AG08395 (cell line): Measurements from ENCODE around the gene TRIM72.
"Not testable (repeated sequence)": the region's sequence is repeated elsewhere in the genome, so short reads cannot be mapped to it uniquely, and the experiment has no call there.

Experiments used
- DNase-seq: peaks from one replicate; pipeline ENCODE4 v3.0.0; 2012; ENCODE audit warnings: mixed read lengths, low spot score

TRIM72 gene

GRCh38 chr16:31190818-31191444 is 23.0 kb upstream of the TRIM72 start:
- DNase-seq, result no peak

DNA sequence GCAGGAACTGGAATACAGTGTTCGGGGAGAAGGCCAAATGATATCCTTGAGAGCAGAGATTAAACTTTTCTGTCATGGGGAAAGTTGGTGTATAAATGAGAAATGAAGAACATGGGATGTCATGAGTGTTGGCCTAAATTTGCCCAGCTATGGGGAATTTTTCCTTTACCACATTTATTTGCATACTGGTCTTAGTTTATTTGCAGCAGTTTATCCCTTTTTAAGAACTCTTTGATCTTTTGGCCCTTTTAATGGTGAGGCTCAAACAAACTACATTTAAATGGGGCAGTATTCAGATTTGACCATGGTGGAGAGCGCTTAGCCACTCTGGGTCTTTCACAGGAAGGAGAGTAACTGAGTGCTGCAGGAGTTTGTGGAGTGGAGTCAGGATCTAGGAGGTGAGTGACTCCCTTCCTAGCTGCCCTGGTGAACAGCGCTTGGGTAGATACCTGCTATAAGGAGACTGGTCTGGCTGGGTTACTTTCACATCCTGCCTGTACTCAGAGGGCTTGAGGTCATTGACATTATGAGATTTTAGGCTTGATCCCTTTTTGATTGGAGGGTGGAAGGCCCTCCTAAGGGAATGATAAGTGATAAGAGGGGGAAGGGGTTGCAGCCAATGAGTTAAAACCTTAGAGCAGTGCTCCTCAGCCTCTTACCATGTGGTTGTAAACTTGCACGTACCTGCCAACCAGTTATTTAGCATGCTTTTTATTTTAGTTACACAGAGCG is 22.1 kb upstream of the TRIM72 start:
- DNase-seq, result no peak

DNA sequence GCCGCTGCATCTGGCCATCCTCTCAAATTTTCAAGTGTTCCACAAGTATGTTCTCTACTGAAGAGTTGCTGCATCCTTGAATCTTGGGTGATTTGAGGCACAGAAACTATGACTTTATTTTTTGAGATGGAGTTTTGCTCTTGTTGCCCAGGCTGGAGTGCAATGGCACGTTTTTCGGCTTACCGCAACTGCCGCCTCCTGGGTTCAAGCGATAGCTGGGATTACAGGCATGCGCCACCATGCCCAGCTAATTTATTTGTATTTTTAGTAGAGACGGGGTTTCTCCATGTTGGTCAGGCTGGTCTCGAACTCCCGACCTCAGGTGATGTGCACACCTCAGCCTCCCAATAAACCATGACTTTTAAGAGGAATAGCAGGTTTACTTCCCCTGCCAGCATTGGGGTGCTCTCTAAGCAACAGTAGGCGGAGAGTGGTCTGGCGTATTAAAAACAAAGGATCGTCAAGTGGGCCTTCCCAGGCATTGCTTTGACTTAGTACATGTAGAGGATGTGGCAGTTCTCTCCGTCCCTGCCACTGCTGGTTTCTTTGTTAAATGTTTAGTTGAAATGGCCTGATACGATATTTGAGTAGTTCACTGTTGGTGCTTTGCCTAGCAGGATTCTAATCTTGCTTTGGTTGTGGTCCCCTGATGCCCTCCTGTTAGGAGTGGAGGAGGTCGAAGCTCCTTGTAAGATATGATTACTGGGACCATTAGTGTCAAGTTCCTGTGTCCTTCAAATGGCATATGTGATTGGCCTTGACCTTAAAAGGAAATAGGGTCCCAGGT is 20.9 kb upstream of the TRIM72 start:
- DNase-seq, result no peak

DNA sequence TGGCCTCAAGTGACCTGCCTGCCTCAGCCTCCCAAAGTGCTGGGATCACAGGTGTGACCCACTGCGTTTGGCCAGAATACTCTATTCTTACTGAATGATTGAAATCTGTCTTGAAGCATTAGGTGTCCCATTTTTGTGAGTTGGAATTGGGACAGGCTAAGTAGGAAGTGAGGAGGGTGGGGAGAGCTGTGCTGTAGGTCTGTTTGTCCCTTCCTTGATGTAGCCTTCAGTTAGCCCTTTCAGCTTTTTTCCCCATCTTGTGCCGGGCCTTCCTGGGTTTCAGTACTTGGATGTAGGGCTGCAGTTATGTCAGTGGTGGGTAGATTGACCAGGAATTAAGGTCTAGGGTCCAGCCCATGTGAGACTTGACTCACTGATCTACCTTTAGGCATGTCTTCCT is 20.0 kb upstream of the TRIM72 start:
- no peak for DNase-seq

DNA sequence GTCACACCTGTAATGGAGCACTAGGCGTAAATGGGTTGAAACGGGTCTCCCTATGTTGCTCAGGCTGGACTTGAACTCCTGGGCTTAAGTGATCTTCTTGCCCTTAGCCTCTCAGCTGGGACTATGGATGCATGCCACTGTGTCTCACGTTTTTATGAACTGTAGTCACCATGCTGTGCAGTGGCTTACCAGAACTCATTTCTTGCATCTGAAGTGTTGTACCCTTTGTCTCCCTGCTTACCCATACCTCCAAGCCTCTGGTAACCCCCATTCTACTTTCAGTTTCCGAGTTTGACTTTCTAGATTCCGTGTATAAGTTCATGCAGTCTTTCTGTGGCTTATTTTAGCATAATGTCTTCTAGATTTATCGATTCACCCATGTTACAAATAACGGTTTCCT is 19.0 kb upstream of the TRIM72 start:
- no peak for DNase-seq

- not testable (repeated sequence) for DNase-seq
Measured at GRCh38 chr16:31195861-31196260, 18.1 kb upstream of the TRIM72 start.

DNA sequence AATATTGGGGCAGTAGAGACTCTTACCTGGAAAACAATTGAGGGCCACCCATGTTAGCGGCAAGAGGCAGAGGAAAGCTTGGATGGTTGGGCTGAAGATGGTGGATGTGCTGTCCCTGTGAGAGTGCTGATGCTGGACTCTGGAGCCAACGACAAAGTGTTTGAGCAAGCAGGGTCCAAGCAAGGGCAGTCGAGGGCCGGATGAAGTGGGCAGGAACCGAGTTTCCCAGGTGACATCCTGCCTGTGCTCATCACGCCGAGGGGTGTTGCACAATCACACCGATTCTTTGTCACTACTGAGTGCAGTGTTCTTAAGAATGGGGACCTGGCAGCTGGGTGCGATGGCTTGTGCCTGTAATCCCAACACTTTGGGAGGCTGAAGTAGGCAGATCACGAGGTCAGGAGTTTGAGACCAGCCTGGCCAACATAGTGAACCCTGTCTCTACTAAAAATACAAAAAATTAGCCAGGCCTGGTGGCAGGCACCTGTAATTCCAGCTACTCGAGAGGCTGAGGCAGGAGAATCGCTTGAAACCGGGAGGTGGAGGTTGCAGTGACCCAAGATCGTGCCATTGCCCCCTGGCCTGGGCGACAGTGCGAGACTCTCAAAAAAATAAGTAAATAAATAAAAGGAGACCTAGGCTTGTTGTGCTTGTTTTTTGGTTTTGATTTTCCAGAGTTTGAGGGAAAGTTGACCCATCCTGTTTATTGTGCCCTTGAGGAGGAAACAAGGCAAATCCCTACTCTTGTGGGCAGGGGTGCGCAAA is 17.4 kb upstream of the TRIM72 start:
- no peak for DNase-seq

DNA sequence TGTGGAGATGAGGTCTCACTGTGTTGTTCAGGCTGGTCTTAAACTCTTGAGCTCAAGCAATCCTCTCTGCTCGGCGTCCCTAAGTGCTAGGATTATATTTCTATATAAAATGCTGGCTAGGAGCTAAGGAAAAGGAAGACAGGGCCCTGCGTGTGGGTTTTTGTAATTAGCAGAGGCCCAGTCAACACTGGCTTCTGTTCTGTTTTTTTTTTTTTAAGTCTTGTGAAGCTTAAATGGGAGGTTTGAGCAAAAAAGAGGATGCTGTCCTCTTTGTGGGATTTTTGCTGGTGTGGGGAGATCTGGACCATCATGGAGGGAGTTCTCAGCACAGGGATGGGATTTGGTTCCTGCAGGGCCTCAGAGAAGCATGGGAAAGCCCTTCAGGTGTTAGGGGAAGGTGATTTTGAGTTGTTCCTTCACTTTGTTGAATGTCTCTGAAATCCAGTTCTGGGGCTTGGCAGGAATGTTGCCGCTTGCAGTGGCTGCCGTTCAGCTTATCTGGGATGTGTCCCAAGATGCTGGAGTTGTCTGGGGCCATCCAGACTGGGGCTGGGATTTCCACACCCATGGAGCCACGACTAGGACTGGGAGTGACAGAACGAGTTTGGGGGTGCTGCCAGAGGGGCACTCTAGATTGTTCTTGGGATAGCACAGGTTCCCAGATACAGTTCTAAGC is 15.6 kb upstream of the TRIM72 start:
- no peak for DNase-seq

- DNase-seq, result no peak
Measured at GRCh38 chr16:31199430-31200041, 14.4 kb upstream of the TRIM72 start.

GRCh38 chr16:31200111-31200510 is 13.8 kb upstream of the TRIM72 start:
- not testable (repeated sequence) for DNase-seq

GRCh38 chr16:31200821-31201568 is 12.9 kb upstream of the TRIM72 start:
- DNase-seq, result peak; percentile 38

DNA sequence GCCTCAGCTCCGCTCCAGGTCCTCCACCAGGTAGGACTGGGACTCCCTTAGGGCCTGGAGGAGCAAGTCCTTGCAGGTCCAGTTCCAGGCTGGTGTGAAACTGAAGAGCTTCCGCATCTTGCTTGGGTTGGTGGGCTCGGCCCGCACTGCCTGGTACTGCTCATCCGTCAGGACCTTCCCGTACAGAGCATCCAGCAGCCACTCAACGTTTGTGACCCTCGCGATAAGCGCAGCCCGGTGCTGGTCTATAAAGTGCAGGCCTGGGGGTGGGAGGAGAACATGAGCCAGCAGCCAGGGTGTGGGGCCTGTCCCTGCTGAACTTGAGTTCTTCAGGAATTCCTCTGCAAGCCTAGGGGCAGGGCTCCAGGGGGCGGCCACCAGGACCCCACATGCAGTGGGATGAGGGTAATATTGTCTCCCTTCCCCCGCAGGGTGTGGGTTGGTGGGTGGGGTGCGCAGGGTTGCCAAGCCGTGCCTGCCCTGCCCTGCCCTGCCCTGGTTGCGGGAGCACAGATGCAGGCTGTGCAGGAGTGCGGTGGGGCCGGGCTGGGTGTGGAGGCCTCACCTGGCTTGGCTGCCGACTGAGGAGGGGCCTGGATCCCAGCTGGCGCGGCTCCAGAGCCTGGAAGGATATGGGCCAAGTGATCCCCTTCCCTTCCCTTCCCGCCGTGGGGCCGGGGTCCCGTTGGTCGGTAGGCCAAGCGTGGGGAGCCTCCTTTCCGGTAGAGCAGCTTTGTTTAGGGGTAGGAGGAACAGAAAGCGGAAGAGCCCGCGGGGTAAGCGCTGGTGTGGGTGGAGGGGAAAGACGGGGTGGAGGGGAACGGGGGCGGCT is 12.1 kb upstream of the TRIM72 start:
- peak; percentile 40 for DNase-seq

- DNase-seq, result peak; percentile 78
Measured at GRCh38 chr16:31202414-31203375, 11.2 kb upstream of the TRIM72 start, which contains the start of gene PYCARD. PYCARD (minus strand) TSS chr16:31202760; CDS start chr16:31202690, 70 bp downstream.

GRCh38 chr16:31204871-31205666 is 8.8 kb upstream of the TRIM72 start:
- no peak for DNase-seq

- DNase-seq, result no peak
Measured at GRCh38 chr16:31206776-31207175, 7.1 kb upstream of the TRIM72 start.

- DNase-seq, result no peak
Measured at GRCh38 chr16:31213342-31213741, 577 bp upstream of the TRIM72 start.

DNA sequence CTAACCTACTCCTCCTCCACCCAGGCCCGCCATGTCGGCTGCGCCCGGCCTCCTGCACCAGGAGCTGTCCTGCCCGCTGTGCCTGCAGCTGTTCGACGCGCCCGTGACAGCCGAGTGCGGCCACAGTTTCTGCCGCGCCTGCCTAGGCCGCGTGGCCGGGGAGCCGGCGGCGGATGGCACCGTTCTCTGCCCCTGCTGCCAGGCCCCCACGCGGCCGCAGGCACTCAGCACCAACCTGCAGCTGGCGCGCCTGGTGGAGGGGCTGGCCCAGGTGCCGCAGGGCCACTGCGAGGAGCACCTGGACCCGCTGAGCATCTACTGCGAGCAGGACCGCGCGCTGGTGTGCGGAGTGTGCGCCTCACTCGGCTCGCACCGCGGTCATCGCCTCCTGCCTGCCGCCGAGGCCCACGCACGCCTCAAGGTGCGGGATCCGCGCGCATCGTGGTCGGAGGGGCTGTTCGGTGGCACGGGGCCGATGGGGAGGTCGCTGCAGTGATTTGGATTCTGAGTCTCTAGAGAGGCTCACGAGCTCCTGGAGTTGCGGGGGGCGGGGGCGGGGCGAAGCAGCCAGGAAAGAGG is 878 bp downstream of the TRIM72 start:
- DNase-seq, result no peak
